NCI-H2107 treated with DMSO at 0.1 percent for 48 hours (cell line): ENCODE data around the gene PLBD2.
A peak's percentile ranks its signal among the peaks of the same experiment; 100 is the strongest.

Source experiments
- DNase-seq: peaks from one replicate; lab custom pipeline; 2025; ENCODE audit not compliant: unreplicated experiment; lab: John Stamatoyannopoulos, UW

PLBD2 gene

DNA sequence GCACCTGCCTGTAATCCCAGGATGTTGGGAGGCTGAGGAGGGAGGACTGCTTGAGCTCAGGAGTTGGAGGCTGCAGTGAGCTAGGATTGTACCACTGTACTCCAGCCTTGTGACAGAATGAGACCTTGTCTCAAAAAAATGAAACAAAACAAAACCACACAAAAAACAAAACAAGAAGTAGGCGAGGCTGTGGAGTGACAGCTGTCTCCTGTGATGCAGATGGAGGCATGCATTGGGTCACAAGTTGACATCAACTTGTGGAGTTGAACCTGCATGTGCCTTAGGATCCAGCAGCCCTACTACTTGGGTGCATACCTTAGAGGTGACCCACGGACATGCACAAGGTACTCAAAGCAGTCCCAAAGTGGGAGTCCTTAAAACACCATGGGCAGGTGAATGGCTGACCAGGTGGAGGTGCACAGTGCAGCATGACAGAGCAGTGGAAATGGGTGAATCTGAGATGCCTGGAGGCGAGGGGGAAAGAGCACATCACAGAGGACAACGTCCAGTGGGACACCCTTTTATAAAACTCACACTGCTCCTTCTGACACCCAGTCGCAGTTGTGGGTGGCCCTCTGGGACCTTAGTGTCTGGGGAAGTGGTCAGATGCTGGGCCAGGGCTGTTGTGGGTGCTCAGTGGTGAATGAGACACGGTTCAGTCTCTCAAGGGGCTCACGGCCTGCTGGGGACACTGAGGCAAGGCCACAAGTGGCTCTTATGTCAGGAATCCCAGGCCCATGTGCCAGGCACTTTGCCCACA is 12.7 kb downstream of the PLBD2 start:
- no peak for DNase-seq

DNA sequence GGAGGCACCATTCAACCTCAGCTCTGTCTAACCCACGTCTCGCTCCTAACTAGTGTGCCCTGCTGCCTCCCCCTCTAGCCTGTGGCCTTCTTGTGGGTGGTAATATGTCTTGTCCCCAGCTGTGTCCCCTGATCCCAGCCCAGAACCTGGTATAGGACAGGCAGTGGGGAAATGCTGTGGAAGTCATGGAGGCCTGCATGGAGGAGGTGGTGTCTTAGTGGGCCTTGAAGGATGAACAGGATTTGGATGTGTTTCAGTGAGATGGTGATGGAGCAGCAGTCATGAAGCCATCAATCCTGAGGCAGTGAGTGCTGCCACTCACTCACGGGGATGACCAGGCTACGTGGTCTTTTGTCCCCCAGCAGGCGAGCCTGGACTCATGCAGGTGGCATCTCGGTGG is 13.4 kb downstream of the PLBD2 start:
- DNase-seq: no peak

DNA sequence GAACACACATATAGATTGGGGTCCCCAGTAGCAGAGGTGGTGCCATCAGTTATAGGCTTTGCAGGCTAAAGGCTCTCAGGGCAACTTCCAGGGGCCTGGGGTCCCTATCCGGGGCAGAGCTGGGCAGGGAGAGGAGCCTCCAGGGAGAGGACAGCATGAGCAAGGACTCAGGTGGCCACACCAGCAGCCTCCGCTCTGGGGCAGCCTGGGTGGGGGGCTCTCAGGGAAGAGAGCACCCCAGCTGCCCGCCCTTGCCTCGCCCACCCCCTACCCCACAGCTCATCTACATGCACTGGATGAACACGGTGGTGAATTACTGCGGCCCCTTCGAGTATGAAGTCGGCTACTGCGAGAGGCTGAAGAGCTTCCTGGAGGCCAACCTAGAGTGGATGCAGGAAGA is 14.0 kb downstream of the PLBD2 start:
- no peak for DNase-seq

DNA sequence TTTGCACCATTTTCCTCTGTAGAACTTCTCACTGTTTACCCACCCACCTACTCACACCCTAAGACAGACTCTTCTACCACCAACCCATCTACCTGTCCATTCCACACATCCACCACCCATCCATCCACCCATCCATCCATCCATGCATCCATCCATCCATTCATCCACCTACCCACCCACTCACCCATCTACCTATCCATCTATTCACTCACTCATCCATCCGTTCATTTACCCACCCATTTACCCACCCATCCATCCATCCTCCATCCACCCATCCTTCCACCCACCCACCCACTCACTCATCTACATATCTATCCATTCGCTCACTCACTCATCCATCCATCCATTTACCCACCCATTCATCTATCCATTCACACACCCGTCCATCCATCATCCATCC is 15.1 kb downstream of the PLBD2 start:
- no peak for DNase-seq

DNA sequence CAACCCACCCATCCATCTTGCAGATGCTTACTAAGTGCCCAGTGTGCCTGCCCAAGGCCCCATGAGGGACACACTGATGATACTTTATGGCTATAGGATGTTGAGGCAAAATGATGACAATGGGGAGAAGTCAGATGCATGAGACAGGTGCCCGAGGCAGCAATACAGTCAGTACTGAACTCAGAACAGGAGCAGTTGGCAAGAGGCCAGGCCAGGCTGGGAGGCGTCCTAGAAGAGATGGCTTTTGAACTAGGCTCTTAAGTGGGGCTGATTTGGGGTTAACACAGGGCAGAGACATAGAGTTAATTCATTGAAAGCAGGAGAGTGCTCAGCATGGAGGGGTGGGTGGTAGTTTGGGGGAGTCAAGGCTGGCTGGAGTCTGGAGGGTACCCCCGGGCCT is 15.6 kb downstream of the PLBD2 start:
- no peak for DNase-seq

DNA sequence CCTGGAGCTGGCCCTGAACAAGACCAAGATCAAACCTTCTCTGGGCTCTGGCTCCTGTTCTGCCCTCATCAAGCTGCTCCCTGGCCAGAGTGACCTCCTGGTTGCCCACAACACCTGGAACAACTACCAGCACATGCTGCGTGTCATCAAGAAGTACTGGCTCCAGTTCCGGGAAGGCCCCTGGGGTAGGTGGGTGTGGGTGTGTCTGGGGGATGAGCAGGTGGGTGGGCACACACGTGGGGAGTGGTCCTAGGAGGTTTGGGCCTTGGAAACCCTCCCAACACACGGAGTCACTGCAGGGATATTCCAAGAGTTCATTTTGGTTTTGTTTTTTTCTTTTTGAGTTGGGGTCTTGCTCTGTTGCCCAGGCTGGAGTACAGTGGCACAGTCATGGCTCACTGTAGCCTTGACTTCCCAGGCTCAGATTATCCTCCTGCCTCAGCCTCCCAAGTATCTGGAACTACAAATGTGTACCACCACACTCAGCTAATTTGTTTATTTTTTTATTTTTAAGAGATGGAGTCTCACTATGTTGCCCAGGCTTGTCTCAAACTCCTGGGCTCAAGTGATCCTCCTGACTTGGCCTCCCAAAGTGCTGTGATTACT is 16.5 kb downstream of the PLBD2 start:
- DNase-seq: no peak

DNA sequence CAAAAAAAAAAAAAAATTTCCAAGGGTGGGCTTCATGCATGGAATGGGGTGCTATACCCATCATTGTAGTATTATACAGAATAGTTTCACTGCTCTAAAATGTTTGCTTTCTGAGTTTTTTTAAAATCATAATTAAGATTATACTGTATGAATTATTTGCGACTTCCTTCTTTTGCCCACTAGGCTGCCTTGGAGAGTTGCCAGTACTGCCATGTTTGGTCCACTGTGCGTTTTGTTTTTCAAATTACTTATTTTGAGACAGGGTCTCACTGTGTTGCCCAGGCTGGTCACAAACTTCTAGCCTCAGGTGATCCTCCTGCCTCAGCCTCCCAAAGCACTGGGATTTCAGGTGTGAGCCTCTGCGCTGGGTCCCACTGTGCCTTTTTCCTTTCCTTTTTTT is 19.9 kb downstream of the PLBD2 start:
- DNase-seq: no peak

DNA sequence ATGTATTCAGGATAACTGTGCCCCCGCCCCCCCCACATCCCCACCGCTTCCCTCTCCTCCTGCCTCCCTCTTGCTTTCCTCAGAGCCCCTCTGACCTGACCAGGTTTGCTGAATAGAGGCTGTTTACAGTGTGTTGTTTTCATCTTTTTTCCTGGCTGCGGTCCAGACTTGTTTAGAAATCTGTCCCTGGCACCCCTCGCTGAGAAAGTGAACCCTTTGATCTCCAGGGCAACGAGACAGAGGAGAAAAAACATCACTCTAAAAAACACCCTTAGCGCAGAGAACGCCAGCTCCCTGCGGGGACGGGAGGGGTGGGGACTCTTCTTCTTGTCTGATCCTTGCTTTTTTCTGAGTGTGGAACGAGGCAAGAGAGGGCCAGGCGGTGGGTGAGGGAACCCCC is 22.8 kb downstream of the PLBD2 start:
- peak; percentile 32 for DNase-seq

DNA sequence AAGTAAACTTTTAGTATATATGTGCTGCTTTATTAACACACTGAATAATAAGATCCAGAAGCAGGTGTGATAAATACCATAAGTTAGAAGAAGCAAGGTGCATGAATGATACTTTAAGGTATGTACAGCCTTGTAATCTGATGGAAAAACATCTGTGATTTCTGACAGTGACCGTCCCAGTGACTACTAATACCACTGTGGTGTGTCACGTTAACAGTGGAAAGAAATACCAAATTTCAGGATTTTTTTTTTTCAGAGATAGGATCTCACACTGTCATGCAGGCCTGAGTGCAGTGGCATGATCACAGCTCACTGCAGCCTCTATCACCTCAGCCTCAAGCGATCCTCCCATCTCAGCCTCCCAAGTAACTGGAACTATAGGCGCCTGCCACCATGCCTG is 23.8 kb downstream of the PLBD2 start:
- DNase-seq: no peak

DNA sequence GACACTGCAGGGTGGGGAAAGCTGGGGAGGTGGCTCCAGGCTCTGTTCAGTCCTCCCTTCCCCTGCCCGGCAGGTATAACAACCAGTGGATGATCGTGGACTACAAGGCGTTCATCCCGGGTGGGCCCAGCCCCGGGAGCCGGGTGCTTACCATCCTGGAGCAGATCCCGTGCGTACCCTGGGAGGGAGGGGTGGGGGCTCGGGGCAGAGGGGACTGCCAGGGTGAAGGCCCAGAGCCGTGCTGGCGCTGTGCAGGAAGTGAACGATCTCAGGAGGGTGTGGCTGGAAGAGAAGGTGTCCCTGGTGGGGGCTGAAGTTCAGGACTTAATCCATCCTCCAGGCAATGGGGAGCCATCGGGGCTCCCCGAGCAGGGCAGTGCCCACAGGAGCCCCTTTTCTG is 26.4 kb downstream of the PLBD2 start:
- DNase-seq: no peak

DNA sequence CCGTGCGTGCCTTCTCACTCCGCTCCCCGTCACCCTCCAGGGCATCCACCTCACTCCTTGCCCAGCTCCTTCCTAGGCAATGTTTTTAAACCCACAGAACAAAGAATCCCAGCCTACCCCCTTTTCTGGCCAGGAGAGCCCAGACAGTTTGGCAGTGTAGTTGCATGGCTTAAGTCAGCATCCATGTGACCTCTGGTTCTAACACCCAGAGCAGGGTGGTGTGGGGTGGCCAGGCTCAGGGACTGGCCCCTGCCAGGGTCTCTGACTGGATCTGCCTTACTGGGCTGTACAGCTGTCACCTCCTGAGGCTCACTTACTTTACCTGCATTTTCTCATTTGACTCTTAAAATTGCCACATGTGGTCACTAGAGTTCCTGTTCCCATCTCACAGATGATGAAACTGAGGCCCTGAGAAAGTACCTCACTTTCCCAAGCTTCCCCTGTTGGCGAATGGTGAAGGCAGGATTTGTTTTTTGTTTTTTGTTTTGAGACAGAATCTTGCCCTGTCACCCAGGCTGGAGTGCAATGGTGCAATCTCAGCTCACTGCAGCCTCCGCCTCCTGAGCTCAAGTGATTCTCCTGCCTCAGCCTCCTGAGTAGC is 27.0 kb downstream of the PLBD2 start:
- no peak for DNase-seq

DNA sequence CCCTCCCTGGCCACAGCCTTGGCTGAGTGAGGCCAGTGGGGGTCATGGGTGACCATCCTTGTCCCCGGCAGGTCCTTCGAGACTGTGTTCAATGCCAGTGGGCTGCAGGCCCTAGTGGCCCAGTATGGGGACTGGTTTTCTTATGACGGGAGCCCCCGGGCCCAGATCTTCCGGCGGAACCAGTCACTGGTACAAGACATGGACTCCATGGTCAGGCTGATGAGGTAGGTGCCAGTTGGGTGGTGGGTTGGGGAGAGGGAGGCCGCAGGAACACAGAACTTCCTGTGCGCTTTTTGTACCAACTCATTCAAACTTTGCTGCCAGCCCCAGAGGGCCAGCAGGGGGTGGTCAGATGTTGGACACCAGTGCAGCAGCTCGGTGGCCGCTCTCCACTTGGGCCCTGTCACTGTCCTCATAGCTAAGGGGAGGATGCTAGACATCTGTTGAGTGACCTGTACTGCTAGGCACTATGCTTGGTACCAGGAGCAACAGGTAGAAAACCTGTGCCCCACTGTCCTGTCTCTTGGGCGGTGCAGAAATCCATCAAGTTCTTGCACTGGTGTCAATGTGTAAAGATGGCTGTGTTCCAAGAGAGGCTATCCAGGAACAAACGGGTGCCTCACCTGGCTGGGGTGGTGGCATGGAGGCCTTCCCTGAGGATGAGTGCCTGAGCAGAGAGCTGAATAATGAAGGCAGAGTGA is 28.6 kb downstream of the PLBD2 start:
- no peak for DNase-seq

DNA sequence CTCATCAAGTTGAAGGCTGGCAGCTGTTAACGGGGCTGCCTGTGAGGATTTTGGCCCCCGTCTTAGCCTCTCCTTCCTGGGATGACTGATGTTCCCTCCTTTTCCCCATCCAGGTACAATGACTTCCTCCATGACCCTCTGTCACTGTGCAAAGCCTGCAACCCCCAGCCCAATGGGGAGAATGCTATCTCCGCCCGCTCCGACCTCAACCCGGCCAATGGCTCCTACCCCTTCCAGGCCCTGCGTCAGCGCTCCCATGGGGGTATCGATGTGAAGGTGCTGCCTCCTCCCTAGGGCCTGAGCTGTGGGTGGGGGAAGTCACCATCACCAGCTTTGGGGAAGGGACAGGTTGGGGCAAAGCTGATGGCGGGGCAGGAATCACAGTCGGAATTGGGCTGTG is 29.2 kb downstream of the PLBD2 start:
- DNase-seq: no peak

DNA sequence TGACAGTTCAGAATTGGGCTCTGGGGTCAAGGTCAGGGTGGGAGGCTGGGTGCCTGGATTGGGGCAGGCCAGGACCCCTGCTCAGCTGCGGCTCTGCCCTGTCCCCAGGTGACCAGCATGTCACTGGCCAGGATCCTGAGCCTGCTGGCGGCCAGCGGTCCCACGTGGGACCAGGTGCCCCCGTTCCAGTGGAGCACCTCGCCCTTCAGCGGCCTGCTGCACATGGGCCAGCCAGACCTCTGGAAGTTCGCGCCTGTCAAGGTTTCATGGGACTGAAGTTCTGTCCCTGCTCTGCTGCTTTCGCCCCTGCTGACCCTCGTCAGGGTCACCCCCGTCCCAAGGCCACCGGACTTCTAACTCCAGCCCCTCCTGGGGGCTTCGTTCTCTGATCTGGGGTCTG is 30.0 kb downstream of the PLBD2 start:
- DNase-seq: no peak

DNA sequence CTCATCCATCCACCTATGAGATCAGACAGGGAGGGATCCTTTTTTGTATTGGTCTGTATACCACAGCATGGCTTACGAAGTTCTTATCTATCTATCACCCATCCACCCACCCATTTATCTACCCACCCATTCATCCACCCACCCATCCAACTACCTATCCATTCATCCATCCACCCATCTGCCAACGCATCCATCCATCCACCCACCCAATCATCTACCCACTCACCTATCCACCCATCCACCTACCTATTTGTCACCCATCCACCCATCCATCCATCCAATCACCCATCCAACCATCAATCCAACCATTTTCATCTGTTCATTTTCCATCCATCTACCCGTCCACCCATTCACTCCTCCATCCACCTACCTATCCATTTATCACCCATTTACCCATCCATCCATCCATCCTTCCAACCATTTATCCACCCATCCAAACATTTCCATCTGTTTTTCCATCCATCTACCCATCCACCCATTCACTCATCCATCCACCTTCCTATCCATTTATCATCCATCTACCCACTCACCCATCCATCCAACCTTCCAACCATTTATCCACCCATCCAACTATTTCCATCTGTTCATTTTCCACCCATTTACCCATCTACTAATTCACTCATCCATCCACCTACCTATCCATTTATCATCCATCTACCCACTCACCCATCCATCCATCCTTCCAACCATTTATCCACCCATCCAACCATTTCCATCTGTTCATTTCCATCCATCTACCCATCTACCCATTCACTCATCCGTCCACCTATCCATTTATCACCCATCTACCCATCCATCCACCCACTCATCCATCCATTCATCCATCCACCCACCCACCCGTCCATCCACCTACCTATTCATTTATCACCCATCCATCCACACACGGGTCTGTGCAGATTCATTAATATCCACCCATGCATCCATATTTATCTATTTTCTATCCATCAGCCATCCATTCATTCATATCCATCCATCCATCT is 32.0 kb downstream of the PLBD2 start:
- DNase-seq: no peak

DNA sequence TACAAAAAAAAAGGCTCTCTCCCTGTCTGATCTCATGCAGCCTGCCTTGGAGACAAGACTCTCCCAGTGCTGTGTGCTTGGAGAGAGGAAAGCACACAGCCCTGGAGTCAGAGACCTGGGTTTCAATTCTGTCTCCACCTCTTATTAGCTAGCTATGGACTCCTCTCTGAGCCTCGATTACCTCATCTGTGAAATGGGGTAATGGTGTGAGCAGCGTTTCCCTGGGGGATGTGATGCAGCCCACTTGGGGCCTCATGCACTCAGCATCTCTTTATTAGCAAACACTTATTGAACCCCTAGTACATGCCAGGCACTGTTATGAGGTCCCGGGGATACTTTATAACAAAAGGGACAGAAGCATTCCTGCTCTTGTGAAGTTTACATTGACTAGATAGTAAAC is 32.8 kb downstream of the PLBD2 start:
- no peak for DNase-seq

DNA sequence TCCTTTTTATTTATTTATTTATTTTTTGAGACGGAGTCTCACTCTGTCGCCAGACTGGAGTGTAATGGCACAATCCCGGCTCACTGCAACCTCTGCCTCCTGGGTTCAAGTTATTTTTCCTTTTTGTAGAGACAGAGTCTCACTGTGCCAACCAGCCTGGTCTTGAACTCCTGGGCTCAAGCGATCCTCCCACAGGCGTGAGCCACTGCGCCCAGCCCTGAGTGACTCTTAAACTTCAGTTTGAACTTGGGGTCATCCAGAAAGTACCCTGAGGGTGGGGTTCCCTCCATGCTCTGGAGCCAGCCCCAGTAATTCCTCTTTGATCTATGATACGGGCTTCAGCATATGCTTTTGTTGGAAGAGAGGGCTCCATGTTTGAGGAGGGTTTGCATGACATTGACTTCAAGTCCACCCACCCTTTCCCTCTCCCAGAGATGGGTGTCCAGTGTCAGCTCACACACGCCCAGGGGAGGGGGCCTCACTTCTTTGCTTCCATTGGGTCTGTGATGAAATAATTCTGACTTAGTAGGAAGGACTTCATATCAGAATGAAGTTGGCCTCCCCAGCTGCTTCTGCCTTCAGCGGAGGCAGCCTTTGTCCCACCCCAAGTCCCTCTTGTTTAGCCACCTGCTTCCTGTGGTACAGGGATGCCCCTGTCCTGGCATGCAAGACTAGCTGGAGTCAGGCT is 33.4 kb downstream of the PLBD2 start:
- DNase-seq: no peak

DNA sequence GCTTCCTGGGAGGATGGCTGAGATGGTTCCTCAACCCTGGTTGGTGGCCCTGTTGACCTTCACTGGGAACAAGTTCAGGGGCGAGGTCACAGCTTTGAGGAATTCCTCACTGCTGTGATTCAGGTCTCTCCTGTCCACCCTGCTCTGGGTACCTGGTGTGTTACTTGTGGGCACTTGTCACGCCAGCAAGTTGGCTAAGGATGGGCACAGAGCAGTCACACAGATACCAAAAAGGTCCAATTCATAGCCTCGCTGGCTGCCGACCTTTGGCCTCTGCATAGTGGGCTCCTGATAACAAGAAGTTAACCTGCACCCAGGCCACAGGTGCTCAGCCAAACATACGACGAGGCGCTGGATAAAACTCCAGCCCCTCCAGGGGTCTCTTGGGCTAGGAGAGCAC is 34.1 kb downstream of the PLBD2 start:
- no peak for DNase-seq

DNA sequence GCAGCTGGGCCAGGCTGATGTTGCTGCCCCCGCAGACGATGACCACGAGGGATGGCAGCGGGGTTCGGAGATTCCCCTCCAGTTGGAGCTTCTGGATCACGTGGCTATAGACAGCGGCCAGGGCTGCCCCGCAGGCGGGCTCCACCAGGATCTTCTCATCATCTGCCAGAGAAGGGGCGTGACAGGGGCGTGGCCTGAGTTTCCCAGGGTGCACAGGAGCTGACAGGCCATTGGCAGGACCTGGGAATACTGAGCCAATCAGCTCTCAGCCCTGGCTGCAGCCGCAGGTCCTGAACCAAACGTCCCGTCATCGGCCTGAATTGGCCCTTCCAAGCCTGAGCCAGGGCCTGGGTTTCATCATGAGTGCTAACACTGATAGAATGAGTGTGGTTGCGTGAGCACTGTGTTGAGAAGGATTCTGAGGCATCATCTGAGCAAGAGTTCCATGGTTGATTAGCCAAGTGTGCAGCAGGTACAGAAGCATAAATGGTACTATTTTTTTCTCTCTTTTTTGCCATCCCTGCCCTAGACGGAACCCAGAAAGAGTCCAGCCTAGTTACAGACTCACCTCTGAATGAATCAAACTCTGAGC is 34.7 kb downstream of the PLBD2 start:
- DNase-seq: no peak

DNA sequence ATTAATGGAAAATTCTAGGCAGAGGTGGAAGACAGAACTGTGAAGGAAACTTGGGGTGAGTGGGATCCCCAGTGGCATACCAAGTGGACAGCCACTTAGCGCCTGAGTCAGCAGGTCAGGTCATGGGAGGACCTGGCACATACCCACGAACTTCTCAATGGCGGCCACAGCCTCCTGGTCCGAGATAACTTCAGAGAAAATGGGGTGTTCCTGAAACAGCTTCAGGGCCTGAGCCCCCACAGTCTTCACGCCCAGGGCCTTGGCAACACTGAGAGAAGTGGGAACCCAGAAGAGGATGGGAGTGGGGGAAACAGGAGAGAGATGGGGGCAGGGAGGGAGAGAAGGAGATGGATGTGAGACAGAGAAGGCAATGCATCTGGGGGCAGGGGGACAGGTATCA is 35.4 kb downstream of the PLBD2 start:
- DNase-seq: no peak
